Activated T-cell treated with anti-CD3 and anti-CD28 coated beads for 48 hours (primary cell): Measurements from ENCODE around the gene DAP.
"Not testable (repeated sequence)": the region's sequence is repeated elsewhere in the genome, so short reads cannot be mapped to it uniquely, and the experiment has no call there.

Experiments used
- DNase-seq: peaks from one replicate; pipeline ENCODE4 v3.0.0-alpha.2; 2020; ENCODE audit warnings: low read depth

DAP gene

GRCh38 chr5:10671041-10672008 lies 89.7 kb downstream of the DAP start:
- DNase-seq, result no peak

- no peak for DNase-seq
Observed at GRCh38 chr5:10669983-10670382, 91.1 kb downstream of the DAP start.

GRCh38 chr5:10668697-10669096 lies 92.3 kb downstream of the DAP start:
- no peak for DNase-seq

- DNase-seq, result no peak
Observed at GRCh38 chr5:10667431-10668057, 93.5 kb downstream of the DAP start.

GRCh38 chr5:10666531-10667299 lies 94.3 kb downstream of the DAP start:
- DNase-seq, result no peak

GRCh38 chr5:10665799-10666198 lies 95.2 kb downstream of the DAP start:
- DNase-seq, result no peak

- DNase-seq, result not testable (repeated sequence)
Observed at GRCh38 chr5:10664180-10664769, 96.8 kb downstream of the DAP start.

- DNase-seq, result no peak
Observed at GRCh38 chr5:10663489-10664179, 97.4 kb downstream of the DAP start.

- no peak for DNase-seq
Observed at GRCh38 chr5:10662661-10663488, 98.2 kb downstream of the DAP start.

GRCh38 chr5:10662083-10662482 lies 99.0 kb downstream of the DAP start:
- no peak for DNase-seq

- DNase-seq, result no peak
Observed at GRCh38 chr5:10661401-10661800, 99.6 kb downstream of the DAP start.

GRCh38 chr5:10660720-10661387 lies 100.2 kb downstream of the DAP start:
- no peak for DNase-seq

GRCh38 chr5:10660135-10660534 lies 100.9 kb downstream of the DAP start:
- no peak for DNase-seq

GRCh38 chr5:10658265-10658664 lies 102.8 kb downstream of the DAP start:
- DNase-seq, result no peak

GRCh38 chr5:10655972-10656830 lies 104.8 kb downstream of the DAP start:
- no peak for DNase-seq

GRCh38 chr5:10655161-10655971 lies 105.7 kb downstream of the DAP start:
- DNase-seq, result no peak

GRCh38 chr5:10654566-10654965 lies 106.5 kb downstream of the DAP start:
- no peak for DNase-seq

GRCh38 chr5:10653751-10654400 lies 107.2 kb downstream of the DAP start:
- DNase-seq, result no peak
